WTC11 (cell line): ENCODE measurements around the gene NECTIN1. TPM values are rescaled to one million over a fixed set of nuclear protein-coding genes. Genes with fewer than 3 reads are reported as not detected.

Experiments
- ATAC-seq: fragments of 200-7000 bp; cut with Tn5 transposase; 2 replicates; pipeline ENCODE4 v1.10.0; 2021; ENCODE audit warnings: mild to moderate bottlenecking, moderate library complexity
- CTCF ChIA-PET: fragments of 300-600 bp; sonication (Branson Sonifier 250); formaldehyde crosslinking; loops from one replicate; lab custom pipeline; 2021; ENCODE audit warnings: antibody characterized with exemption; lab: Charles Lee
- POLR2A ChIA-PET: fragments of 350-600 bp; sonication (Branson Sonifier 250); formaldehyde crosslinking; loops from one replicate; lab custom pipeline; 2021; ENCODE audit warnings: antibody characterized with exemption; lab: Charles Lee
- DNase-seq: peaks from one replicate; pipeline ENCODE4 v3.0.0; 2021; ENCODE audit warnings: low spot score
- H3K27ac Mint-ChIP-seq: 2 replicates; pipeline ENCODE4 v1.8.0; 2021; ENCODE audit warnings: mixed read lengths
- H3K27me3 Mint-ChIP-seq: 2 replicates; pipeline ENCODE4 v1.8.0; 2021; ENCODE audit warnings: low read depth, mild to moderate bottlenecking, moderate library complexity, mixed read lengths
- H3K36me3 Mint-ChIP-seq: 2 replicates; pipeline ENCODE4 v1.8.0; 2021; ENCODE audit warnings: mixed read lengths
- H3K4me1 Mint-ChIP-seq: 2 replicates; pipeline ENCODE4 v1.8.0; 2022; ENCODE audit warnings: mixed read lengths
- H3K4me3 Mint-ChIP-seq: 2 replicates; pipeline ENCODE4 v1.8.0; 2021; ENCODE audit warnings: mild to moderate bottlenecking, moderate library complexity, mixed read lengths
- H3K9me3 Mint-ChIP-seq: 2 replicates; pipeline ENCODE4 v1.8.0; 2021; ENCODE audit warnings: mixed read lengths
- CBFB ChIP-seq: sonication (generic); formaldehyde crosslinking; IDR thresholded peaks from 2 replicates; pipeline ENCODE4 v1.8.1; 2022; ENCODE audit warnings: mild to moderate bottlenecking, low read depth, missing genetic modification reagents
- ERG ChIP-seq: fragments of 250-450 bp; sonication (Bioruptor Pico); IDR thresholded peaks from 2 replicates; pipeline ENCODE4 v1.8.0; 2021; ENCODE audit warnings: mild to moderate bottlenecking
- ESRRA ChIP-seq: sonication (generic); formaldehyde crosslinking; IDR thresholded peaks from 2 replicates; pipeline ENCODE4 v1.8.1; 2022; ENCODE audit warnings: mild to moderate bottlenecking, missing genetic modification reagents, borderline replicate concordance
- FOXJ3 ChIP-seq: sonication (generic); formaldehyde crosslinking; IDR thresholded peaks from 2 replicates; pipeline ENCODE4 v1.9.0; 2021; ENCODE audit warnings: missing genetic modification reagents, mild to moderate bottlenecking, borderline replicate concordance
- GRHL2 ChIP-seq: fragments of 250-450 bp; sonication (Bioruptor Pico); IDR thresholded peaks from 2 replicates; pipeline ENCODE4 v1.8.0; 2022; ENCODE audit warnings: mild to moderate bottlenecking, moderate library complexity; ENCODE audit not compliant: insufficient replicate concordance, severe bottlenecking
- MAX ChIP-seq: sonication (generic); formaldehyde crosslinking; IDR thresholded peaks from 2 replicates; pipeline ENCODE4 v1.8.0; 2022; ENCODE audit warnings: mild to moderate bottlenecking, missing genetic modification reagents
- NFE2L1 ChIP-seq: sonication (generic); formaldehyde crosslinking; IDR thresholded peaks from 2 replicates; pipeline ENCODE4 v1.8.1; 2023; ENCODE audit warnings: missing genetic modification reagents
- OVOL2 ChIP-seq: fragments of 250-450 bp; sonication (Bioruptor Pico); IDR thresholded peaks from 2 replicates; pipeline ENCODE4 v1.9.0; 2021; ENCODE audit warnings: mild to moderate bottlenecking, borderline replicate concordance
- RELA ChIP-seq: sonication (generic); formaldehyde crosslinking; IDR thresholded peaks from 2 replicates; pipeline ENCODE4 v1.8.1; 2022; ENCODE audit warnings: missing genetic modification reagents, mild to moderate bottlenecking, borderline replicate concordance
- TP53 ChIP-seq: sonication (generic); formaldehyde crosslinking; IDR thresholded peaks from 2 replicates; pipeline ENCODE4 v1.8.1; 2023; ENCODE audit warnings: mild to moderate bottlenecking, missing genetic modification reagents
- ZBTB21 ChIP-seq: sonication (generic); formaldehyde crosslinking; IDR thresholded peaks from 2 replicates; pipeline ENCODE4 v1.8.1; 2023; ENCODE audit warnings: mild to moderate bottlenecking, missing genetic modification reagents, borderline replicate concordance
- ZNF317 ChIP-seq: sonication (generic); formaldehyde crosslinking; IDR thresholded peaks from 2 replicates; pipeline ENCODE4 v1.8.1; 2023; ENCODE audit warnings: low read depth, mild to moderate bottlenecking, moderate library complexity, missing genetic modification reagents, borderline replicate concordance
- total RNA-seq: library from RNA; stranded (reverse); gene quantifications from 3 replicates; pipeline ENCODE4 v1.2.3, GENCODE V29; 2021
- TF ChIP-seq, protein P1 (sequence below): sonication (generic); formaldehyde crosslinking; IDR thresholded peaks from 2 replicates; pipeline ENCODE4 v1.8.0; 2022; ENCODE audit warnings: mild to moderate bottlenecking, missing genetic modification reagents
- TF ChIP-seq, protein P2 (sequence below): sonication (generic); formaldehyde crosslinking; IDR thresholded peaks from 2 replicates; pipeline ENCODE4 v1.8.0; 2022; ENCODE audit warnings: missing genetic modification reagents
- TF ChIP-seq, protein P3 (sequence below): sonication (generic); formaldehyde crosslinking; IDR thresholded peaks from 2 replicates; pipeline ENCODE4 v1.8.0; 2023; ENCODE audit warnings: mild to moderate bottlenecking, missing genetic modification reagents
- TF ChIP-seq, protein P4 (sequence below): sonication (generic); formaldehyde crosslinking; IDR thresholded peaks from 2 replicates; pipeline ENCODE4 v1.8.1; 2023; ENCODE audit warnings: mild to moderate bottlenecking, missing genetic modification reagents, moderate library complexity

NECTIN1 gene
- total RNA-seq, 1 experiment from 2014 or later = 86.2 TPM

DNA sequence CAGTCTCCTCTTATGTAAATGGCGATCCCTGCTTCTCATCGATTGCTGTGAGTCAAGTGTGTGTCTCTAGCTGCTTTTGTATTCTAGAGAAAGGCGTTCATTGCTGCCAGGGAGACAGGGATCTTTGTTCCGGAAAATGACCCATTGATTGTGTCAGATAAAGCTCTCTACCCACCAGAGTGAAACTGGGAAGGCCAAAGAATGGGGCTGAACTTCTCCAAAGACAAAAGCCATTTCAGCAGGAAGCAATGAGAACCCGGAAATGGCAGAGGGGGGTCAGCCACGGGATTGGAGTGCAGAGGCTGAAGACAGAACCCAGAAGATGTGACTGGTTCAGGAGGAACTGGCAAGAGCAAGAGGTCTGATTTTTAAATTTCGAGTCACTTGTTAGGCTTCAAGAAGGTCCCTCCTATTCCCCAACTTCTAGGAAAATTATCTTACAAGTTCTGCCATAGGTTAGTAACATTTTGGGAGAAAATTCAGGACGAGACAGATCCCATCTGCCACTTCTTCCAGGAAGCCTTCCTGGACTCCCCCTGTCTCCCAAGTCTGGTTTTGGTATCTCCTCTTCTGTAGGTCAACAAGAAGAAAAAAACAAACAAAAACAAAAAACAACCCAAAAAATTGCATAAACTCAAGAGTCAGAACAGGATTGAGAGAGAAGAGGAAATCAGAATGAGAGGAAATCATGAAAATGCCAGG is 110.6 kb downstream of the NECTIN1 start:
- CTCF ChIA-PET = interaction anchor here (0.5 to 3.6 kb wide), 5 partner anchors 16 to 470 kb away, joined by 3 to 13 read pairs (median 9); no protein-coding TSS in a partner anchor
- DNase-seq (no peak), ATAC-seq (peak; percentile 27; the same call in 1 of the 2 replicates)
- Mint-ChIP-seq H3K27me3 (peaks cover 25% of the 10 kb centered on the region; the same call in 1 of the 2 replicates), H3K4me3 (no peak overlapping the region), H3K9me3 (no peaks in the 10 kb centered on the region), H3K27ac (no peak overlapping the region), H3K4me1 (peaks cover 44% of the 10 kb centered on the region), H3K36me3 (no peaks in the 10 kb centered on the region)
- TF ChIP-seq ZBTB21 (CRISPR knock-in tag) (no peak), ZNF317 (CRISPR knock-in tag) (no peak), MAX (CRISPR knock-in tag) (no peak), OVOL2 (CRISPR knock-in tag) (no peak)
- TF ChIP-seq, protein P1, sequence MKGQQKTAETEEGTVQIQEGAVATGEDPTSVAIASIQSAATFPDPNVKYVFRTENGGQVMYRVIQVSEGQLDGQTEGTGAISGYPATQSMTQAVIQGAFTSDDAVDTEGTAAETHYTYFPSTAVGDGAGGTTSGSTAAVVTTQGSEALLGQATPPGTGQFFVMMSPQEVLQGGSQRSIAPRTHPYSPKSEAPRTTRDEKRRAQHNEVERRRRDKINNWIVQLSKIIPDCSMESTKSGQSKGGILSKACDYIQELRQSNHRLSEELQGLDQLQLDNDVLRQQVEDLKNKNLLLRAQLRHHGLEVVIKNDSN (CRISPR knock-in tag) = no peak
- TF ChIP-seq, protein P2, sequence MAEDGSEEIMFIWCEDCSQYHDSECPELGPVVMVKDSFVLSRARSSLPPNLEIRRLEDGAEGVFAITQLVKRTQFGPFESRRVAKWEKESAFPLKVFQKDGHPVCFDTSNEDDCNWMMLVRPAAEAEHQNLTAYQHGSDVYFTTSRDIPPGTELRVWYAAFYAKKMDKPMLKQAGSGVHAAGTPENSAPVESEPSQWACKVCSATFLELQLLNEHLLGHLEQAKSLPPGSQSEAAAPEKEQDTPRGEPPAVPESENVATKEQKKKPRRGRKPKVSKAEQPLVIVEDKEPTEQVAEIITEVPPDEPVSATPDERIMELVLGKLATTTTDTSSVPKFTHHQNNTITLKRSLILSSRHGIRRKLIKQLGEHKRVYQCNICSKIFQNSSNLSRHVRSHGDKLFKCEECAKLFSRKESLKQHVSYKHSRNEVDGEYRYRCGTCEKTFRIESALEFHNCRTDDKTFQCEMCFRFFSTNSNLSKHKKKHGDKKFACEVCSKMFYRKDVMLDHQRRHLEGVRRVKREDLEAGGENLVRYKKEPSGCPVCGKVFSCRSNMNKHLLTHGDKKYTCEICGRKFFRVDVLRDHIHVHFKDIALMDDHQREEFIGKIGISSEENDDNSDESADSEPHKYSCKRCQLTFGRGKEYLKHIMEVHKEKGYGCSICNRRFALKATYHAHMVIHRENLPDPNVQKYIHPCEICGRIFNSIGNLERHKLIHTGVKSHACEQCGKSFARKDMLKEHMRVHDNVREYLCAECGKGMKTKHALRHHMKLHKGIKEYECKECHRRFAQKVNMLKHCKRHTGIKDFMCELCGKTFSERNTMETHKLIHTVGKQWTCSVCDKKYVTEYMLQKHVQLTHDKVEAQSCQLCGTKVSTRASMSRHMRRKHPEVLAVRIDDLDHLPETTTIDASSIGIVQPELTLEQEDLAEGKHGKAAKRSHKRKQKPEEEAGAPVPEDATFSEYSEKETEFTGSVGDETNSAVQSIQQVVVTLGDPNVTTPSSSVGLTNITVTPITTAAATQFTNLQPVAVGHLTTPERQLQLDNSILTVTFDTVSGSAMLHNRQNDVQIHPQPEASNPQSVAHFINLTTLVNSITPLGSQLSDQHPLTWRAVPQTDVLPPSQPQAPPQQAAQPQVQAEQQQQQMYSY (CRISPR knock-in tag) = peak; percentile 80
- POLR2A ChIA-PET = no interaction called here

DNA sequence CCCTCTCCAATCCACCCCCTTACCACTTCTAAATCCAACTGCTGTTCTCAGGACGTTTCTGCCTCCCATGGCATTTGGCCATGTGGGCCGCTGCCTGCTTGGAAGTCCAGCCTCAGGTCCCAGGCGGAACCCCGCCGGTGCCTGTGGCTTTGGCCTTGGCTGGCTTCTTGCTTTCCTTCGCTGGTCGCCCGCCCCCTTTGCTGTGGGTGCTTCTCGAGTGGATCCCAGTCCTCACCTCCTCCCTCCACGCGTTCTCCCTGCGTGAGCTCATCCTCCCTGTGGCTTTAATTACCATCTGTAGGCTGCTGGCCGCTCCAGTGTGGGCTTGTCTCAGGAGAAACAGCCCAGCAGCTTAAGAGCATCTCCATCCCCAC is 111.7 kb downstream of the NECTIN1 start:
- DNase-seq = no peak
- Mint-ChIP-seq H3K9me3 (peaks cover 3% of the 10 kb centered on the region), H3K36me3 (no peaks in the 10 kb centered on the region), H3K4me1 (peaks cover 44% of the 10 kb centered on the region), H3K4me3 (no peak overlapping the region), H3K27ac (no peak overlapping the region), H3K27me3 (peaks cover 28% of the 10 kb centered on the region)
- ChIA-PET CTCF (interaction anchor here (0.7 to 3.6 kb wide), 4 partner anchors 15 to 396 kb away, joined by 3 to 13 read pairs (median 7); no protein-coding TSS in a partner anchor), POLR2A (no interaction called here)
- TF ChIP-seq ESRRA (CRISPR knock-in tag) (no peak), CBFB (CRISPR knock-in tag) (no peak), NFE2L1 (CRISPR knock-in tag) (no peak), GRHL2 (CRISPR knock-in tag) (no peak), FOXJ3 (CRISPR knock-in tag) (no peak), TP53 (CRISPR knock-in tag) (no peak), RELA (no peak), ERG (CRISPR knock-in tag) (no peak)
- TF ChIP-seq, protein P3, sequence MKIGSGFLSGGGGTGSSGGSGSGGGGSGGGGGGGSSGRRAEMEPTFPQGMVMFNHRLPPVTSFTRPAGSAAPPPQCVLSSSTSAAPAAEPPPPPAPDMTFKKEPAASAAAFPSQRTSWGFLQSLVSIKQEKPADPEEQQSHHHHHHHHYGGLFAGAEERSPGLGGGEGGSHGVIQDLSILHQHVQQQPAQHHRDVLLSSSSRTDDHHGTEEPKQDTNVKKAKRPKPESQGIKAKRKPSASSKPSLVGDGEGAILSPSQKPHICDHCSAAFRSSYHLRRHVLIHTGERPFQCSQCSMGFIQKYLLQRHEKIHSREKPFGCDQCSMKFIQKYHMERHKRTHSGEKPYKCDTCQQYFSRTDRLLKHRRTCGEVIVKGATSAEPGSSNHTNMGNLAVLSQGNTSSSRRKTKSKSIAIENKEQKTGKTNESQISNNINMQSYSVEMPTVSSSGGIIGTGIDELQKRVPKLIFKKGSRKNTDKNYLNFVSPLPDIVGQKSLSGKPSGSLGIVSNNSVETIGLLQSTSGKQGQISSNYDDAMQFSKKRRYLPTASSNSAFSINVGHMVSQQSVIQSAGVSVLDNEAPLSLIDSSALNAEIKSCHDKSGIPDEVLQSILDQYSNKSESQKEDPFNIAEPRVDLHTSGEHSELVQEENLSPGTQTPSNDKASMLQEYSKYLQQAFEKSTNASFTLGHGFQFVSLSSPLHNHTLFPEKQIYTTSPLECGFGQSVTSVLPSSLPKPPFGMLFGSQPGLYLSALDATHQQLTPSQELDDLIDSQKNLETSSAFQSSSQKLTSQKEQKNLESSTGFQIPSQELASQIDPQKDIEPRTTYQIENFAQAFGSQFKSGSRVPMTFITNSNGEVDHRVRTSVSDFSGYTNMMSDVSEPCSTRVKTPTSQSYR (CRISPR knock-in tag) = no peak
- TF ChIP-seq, protein P4, sequence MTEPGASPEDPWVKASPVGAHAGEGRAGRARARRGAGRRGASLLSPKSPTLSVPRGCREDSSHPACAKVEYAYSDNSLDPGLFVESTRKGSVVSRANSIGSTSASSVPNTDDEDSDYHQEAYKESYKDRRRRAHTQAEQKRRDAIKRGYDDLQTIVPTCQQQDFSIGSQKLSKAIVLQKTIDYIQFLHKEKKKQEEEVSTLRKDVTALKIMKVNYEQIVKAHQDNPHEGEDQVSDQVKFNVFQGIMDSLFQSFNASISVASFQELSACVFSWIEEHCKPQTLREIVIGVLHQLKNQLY = no peak
- no peak for ATAC-seq
